GM21723 (cell line): ENCODE results near the gene TMEM132D.
"Not testable (repeated sequence)": the region's sequence is repeated elsewhere in the genome, so short reads cannot be mapped to it uniquely, and the experiment has no call there.

Experiments used
- ATAC-seq: cut with Tn5 transposase; IDR thresholded peaks from one replicate; pipeline ENCODE4 v1.9.1; 2021; ENCODE audit warnings: mild to moderate bottlenecking, moderate library complexity; ENCODE audit not compliant: unreplicated experiment

The TMEM132D gene

DNA sequence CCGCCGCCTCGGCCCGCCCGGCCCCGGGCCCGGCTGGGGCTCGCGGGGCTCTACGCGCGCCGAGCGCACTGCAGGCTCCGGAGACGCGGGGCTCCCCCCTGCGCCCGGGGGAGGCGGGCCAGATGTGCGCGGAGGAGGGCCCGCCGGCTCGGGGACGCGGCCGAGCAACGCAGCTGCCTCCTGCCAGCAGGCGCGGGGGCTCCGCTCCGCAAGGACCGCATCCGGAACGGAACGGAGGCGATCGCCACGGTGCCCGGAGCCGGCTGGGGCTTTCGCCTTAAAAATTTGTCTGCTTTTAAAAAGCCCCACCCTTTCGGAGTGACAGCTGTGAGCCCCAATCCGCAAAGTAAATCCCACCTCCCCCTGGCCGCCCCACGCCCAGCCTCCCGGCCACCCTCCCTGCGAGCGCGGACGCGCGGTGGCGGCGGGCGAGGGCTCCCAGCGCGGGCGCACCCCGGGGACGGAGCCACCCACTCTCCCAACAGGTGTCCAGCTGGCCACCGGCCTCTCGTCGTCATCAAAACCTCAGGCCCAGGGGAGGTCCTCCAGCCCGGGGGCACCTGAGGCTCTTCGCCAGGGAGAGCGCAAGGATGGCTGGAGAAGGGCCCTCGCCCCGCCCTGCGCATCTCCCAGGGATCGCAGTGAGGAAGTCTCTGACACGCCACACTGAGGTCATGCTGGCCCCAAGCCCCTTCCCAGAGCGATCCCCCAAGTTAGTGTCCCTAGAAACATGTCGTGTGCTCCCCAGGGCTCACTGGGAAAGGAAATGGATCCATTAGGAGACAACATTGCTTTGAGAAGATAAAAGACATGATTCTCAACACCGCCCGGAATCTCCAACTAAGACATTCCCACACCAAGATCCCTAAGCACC lies at the start of gene TMEM132D:
TMEM132D (minus strand) TSS at position 70 of the 874 bp plus-strand sequence.
- no peak for ATAC-seq

DNA sequence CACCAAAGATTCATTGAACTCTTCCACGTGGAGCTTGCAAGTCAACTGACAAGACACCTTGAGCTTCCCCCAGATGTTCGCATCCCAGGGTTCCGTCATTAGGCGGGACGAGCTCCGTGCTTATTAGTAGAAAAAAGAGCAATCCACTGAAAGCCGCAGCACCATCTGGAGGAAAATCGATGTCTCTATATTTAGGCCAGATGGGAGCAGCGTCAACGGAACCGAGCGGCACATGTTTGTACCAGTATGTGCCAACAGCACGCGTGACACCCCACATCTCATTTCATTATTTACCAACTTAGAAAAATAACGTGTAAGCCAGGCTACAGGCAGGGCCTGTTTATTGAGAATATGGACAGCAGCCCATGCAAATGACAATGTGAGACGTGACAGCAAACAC lies 45.8 kb upstream of the TMEM132D start:
- no peak for ATAC-seq

- ATAC-seq: no peak
Observed at GRCh38 chr12:129941618-129942017, 37.8 kb upstream of the TMEM132D start.

DNA sequence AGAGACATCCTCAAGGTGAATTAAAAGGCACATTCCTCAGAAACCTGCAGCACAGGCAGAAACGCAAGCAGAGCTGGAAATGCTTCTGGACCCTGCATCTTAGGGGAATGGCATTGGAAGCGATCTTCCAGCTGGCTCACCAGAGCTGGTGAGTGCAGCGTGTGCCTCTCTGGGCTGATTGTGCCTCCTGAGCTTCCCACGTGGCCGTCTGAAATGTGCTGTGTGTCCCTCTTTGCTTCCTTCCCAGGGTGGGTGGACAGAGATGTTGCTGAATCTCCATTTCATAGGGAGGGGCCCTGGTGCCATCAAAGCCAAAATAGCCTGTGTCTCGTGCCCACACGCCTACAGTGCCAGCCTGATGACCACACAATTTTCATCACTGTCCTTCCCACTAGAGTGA lies 34.3 kb upstream of the TMEM132D start:
- no peak for ATAC-seq

DNA sequence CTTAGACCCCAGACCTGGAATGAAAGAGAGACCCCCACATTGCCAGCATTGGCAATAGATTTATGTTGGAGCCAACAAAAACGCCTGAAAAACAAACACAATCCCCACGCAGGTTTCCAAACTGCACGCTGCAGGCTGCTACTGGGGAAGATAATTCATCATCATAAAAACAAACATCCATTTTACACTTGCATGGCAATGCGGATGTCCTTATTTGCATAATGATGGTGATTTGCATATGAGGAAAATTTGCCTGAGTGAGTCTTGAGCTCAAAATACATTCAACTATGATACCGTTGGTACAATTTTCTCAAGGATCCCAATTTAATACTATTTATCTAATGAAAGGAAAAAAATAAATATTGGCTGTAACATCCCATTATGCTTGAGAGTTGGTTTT lies 33.6 kb upstream of the TMEM132D start:
- ATAC-seq: no peak

DNA sequence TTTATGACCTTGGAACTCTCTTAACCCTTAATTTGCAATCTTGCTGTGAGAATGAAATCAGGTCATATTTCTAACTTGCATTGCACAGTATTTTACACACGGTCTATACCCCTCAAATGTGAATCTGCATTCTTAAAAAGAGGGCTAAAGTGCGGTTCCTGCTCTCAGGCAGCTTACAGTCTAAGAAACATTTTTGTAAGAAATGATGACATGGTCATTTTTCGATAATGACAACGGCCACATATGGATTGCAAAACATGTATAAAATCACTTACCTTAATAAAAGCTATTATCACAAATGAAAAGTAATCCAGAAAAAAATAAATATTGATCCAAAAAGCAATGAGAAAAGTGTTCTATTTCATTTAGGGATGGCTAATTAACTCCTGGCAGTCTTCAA lies 24.8 kb upstream of the TMEM132D start:
- no peak for ATAC-seq

- ATAC-seq: no peak
Observed at GRCh38 chr12:129927316-129927900, 23.6 kb upstream of the TMEM132D start.

DNA sequence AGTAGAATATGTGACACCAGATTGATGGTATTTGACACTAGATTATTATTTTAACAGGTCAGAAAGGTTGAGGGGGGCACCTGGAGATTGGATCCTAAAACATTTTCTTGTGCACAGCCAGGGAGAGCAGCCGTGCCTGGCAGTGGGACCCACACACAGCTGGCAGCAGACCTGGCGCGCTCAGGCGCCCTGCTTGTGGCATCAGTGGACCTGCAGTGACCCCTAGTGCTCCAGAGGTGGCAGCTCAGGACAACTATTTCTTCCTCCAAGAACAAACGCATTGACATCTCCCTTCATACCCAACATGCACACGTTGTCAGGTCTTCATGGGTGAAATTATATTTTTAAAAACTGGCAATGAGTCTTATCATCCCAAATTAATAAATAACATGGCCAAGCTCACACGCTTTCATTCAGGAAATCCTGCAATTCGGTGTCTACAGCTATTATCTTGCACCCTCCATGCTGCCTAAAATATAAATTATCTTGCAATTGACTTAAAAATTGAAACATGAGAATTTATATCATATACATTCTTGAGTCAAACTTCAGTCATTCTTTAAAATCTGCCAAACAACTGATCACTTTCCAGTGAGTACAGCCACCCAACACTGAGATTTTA lies 7.7 kb upstream of the TMEM132D start:
- no peak for ATAC-seq

- no peak for ATAC-seq
Observed at GRCh38 chr12:129909051-129910020, 5.5 kb upstream of the TMEM132D start.

DNA sequence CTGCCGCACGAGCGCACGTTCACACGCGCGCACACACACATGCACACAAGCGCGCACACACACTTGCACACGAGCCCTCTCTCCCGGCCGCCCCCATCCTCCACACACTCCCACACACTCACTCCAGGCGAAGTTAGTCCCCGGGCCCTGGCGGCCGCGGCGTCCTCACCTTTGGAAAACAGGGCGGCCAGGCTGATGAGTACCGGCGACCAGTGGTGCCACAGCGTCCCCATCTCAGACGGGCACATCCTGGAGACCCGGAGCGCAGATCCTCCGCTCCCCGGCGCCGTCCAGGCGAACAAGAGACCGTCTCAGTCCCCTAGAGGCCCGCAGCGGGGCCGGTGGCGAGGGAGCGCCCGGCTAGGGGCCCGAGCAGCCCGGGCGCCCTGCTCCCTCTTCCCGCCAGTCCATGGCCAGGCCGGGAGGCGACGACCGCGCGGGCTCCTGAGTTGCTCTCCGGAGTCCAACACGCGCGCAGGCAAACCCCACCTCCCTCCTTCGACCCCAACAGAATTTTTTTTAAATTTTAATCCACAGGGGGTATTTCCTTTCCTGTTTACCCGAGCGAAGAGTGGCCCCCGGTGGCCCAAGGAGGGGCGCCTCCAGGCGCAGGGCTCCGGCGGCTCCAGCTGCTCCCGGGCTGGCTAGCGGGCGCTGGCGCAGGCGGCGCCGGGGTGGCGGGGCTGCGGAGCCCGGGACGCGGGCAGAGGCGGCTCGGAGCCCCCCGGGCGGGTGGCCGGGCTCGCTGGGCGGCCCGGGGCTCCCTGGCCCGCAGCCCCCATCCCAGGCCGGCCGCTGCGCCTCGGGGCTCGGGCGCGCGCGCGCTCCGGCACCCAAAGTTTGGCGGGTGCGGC lies 506 bp downstream of the TMEM132D start:
- no peak for ATAC-seq

DNA sequence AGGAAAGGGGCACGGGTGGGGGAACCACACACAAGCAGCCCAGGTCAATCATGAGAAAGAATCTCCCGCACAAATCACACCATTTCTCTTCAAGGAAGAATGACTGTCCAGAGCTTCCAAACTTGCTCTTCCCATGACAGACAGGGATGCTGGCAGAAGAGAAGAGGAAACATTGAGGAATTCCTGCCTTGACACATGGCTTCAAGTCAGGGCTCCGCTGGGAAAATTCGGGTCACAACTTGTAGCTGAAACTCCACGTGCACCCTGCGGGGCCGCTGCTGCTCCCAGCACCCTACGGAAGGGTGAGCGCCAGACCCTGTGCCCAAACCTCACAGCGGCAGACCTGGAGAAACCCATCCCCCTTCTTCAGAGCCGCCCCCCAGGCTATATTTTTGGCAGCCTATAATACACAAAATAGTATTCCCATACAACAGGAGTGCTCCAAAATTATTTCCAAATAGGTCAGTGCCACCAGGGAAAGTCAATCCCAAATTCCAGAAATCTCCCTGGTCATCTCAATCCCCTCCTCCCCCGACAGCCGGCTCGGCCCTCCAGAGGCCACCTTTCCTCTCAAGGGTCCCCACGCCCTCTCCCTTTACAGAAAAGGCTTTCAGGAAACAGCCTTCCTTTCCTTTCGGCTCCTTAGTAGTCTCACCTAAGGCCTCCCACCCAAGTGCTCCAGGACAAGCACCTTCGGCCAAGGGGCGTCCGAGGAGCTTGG lies 1.3 kb downstream of the TMEM132D start:
- ATAC-seq: no peak

GRCh38 chr12:129901254-129901653 lies 2.6 kb downstream of the TMEM132D start:
- ATAC-seq: no peak

- ATAC-seq: no peak
Observed at GRCh38 chr12:129900306-129900705, 3.5 kb downstream of the TMEM132D start.

DNA sequence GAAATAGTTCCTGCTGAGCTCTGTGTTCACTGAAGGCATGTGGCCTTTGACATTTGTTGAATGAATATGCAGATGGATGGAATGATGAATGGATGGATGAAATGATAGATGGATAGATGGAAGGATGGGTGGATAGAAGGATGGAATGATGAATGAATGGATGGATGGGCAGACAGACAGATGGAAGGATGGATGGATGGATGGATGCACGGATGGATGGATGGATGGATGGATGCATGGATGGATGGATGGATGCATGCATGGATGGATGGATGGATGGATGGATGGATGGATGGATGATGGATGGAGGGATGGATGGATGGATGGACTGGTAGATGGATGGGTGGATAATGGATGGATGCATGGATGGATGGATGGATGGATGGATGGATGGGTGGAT lies 4.8 kb downstream of the TMEM132D start:
- not testable (repeated sequence) for ATAC-seq

DNA sequence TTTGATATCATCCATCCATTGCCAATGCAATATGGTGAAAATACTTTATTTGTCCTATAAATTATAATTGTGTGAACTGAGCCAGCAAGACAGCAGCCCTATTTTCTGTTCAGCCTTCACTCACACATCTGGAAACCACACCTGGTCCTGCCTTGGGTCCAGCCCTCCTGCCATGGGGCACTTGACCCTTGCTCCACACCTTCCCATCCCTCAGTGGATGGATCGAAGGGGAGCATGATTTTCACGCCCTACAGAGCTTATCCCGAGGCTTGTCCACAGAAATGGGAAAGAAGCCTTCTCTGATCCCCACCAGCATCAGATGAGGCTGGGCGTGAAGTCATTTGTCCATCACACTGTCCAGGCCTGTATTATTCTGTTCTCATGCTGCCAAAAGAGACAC lies 10.1 kb downstream of the TMEM132D start:
- no peak for ATAC-seq

DNA sequence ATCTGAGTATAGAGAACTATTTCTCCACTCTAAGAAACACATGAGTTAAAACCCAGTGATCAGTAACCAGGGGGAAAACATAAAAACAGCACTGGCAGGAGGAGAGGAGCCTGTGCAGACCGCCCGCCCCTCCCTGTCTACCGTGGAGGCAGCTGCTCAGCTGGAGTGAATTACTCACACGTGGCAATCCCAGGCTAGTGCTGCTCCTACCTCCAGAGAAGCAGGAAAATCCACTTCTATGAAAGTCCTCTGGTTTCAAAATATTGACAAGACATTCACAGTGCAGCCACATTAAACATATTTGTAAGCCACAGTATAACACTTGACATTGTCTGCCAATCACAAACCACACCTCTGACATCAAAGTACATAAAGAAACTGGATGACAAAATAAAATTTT lies 16.7 kb downstream of the TMEM132D start:
- ATAC-seq: no peak

- ATAC-seq: no peak
Observed at GRCh38 chr12:129886541-129886940, 17.3 kb downstream of the TMEM132D start.

DNA sequence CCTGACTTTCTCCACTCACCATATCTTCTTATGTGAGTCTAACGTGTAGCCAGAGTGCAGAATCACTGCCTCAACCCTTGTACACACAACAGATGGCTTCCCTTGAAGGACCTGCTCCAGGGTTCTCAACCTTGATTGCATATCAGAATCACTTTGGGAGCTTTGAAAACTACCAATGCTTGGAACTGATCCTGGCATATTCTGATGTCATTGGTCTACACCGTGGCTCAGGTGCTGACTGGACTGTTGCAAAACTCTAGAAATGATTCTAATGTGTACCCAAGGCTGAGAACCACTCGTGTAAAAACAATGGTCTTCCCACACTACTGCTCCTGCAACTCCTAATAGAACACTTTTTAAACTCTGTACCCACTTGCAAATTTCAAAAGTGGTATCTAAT lies 18.5 kb downstream of the TMEM132D start:
- no peak for ATAC-seq

DNA sequence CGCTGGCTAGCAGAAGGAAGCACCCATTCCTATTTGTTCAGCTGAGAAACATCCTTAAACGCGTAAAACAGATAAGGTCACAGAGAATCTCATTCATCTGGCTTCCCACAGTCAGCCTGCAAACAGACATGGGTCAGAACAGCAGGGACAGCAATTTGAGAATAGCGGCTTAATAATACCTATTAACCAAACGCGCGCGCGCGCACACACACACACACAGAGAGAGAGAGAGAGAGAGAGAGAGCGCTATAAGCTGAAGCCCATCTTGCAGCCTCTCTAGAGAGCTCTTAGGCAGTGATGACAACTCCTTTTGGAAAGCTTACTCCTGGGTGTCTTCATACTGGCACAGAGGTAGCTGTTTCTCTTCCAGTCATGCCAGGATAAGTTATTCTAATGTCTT lies 26.4 kb downstream of the TMEM132D start:
- ATAC-seq: no peak
